Mesenchymal stem cell (in vitro differentiated cells and primary cell): Measurements from ENCODE around the gene RADIL.

Experiments
- DNase-seq: peaks from one replicate; pipeline ENCODE4 v3.0.0-alpha.2; 2013
- H2AFZ ChIP-seq: one replicate; pipeline ENCODE4 v1.6.1; 2013; ENCODE audit warnings: low read depth, mild to moderate bottlenecking, control low read depth, inconsistent platforms, low read length, moderate library complexity
- H2AK5ac ChIP-seq: 2 replicates; pipeline ENCODE4 v1.6.1; 2013; ENCODE audit warnings: low read length, moderate library complexity, mild to moderate bottlenecking, inconsistent platforms; ENCODE audit not compliant: severe bottlenecking
- H2BK120ac ChIP-seq: one replicate; pipeline ENCODE4 v1.6.1; 2013; ENCODE audit warnings: low read depth, mild to moderate bottlenecking, inconsistent platforms, low read length, moderate library complexity
- H2BK12ac ChIP-seq, 2 experiments: one replicate each; pipeline ENCODE4 v1.6.1; 2013; ENCODE audit warnings: inconsistent platforms in 2 of 2, low read length in 2 of 2, mild to moderate bottlenecking in 2 of 2, moderate library complexity in 2 of 2, control low read depth in 1 of 2
- H2BK15ac ChIP-seq: one replicate; pipeline ENCODE4 v1.6.1; 2013; ENCODE audit warnings: mild to moderate bottlenecking, low read depth, inconsistent platforms; ENCODE audit not compliant: poor library complexity, severe bottlenecking
- H2BK5ac ChIP-seq: 2 replicates; pipeline ENCODE4 v1.6.1; 2013; ENCODE audit warnings: low read depth, mild to moderate bottlenecking, low read length, control low read depth, inconsistent platforms; ENCODE audit not compliant: poor library complexity, severe bottlenecking
- H3K14ac ChIP-seq, 2 experiments: one replicate each; pipeline ENCODE4 v1.6.1; 2013; ENCODE audit warnings: inconsistent platforms in 2 of 2, low read length in 2 of 2, control low read depth in 1 of 2, mild to moderate bottlenecking in 1 of 2, moderate library complexity in 1 of 2
- H3K18ac ChIP-seq, 2 experiments: one replicate each; pipeline ENCODE4 v1.6.1; 2013; ENCODE audit warnings: inconsistent platforms in 2 of 2, low read length in 2 of 2, control low read depth in 1 of 2, low read depth in 1 of 2, mild to moderate bottlenecking in 1 of 2
- H3K23ac ChIP-seq, 2 experiments: one replicate each; pipeline ENCODE4 v1.6.1; 2013; ENCODE audit warnings: inconsistent platforms in 2 of 2, low read length in 2 of 2, mild to moderate bottlenecking in 2 of 2, moderate library complexity in 2 of 2, control low read depth in 1 of 2
- H3K27ac ChIP-seq: 2 replicates; pipeline ENCODE4 v1.5.1; 2013; ENCODE audit warnings: mild to moderate bottlenecking, moderate library complexity, low read length, control low read depth, inconsistent platforms; ENCODE audit not compliant: poor library complexity, severe bottlenecking
- H3K27me3 ChIP-seq, 2 experiments: 2 replicates each; pipeline versions ENCODE4 v1.6.1 to v1.7.0; 2013; ENCODE audit warnings: low read length in 2 of 2, mild to moderate bottlenecking in 2 of 2, moderate library complexity in 2 of 2, control low read depth in 1 of 2, inconsistent platforms in 1 of 2; ENCODE audit not compliant: control insufficient read depth in 1 of 2, insufficient read depth in 1 of 2
- H3K36me3 ChIP-seq, 2 experiments: 2 replicates each; pipeline versions ENCODE4 v1.6.1 to v1.7.0; 2013; ENCODE audit warnings: low read length in 2 of 2, control low read depth in 1 of 2, inconsistent platforms in 1 of 2, low read depth in 1 of 2, mild to moderate bottlenecking in 1 of 2; ENCODE audit not compliant: insufficient read depth in 2 of 2, control insufficient read depth in 1 of 2
- H3K4ac ChIP-seq, 2 experiments: one replicate each; pipeline ENCODE4 v1.6.1; 2013; ENCODE audit warnings: inconsistent platforms in 2 of 2, low read length in 2 of 2, mild to moderate bottlenecking in 2 of 2, moderate library complexity in 2 of 2, control low read depth in 1 of 2, low read depth in 1 of 2
- H3K4me1 ChIP-seq: 2 replicates; pipeline ENCODE4 v1.6.1; 2013; ENCODE audit warnings: low read depth, low read length, control low read depth; ENCODE audit not compliant: control insufficient read depth, insufficient read depth
- H3K4me2 ChIP-seq: 2 replicates; pipeline ENCODE4 v1.6.1; 2013; ENCODE audit warnings: low read length, mild to moderate bottlenecking, inconsistent platforms; ENCODE audit not compliant: poor library complexity, severe bottlenecking
- H3K4me3 ChIP-seq, 2 experiments: 2 replicates each; pipeline versions ENCODE4 v1.5.1 to v1.7.0; 2013; ENCODE audit warnings: low read length in 2 of 2, mild to moderate bottlenecking in 2 of 2, control low read depth in 1 of 2, low read depth in 1 of 2; ENCODE audit not compliant: insufficient read depth in 1 of 2
- H3K79me1 ChIP-seq: replicated peaks from 2 replicates; pipeline ENCODE4 v1.6.1; 2013; ENCODE audit warnings: mild to moderate bottlenecking, control low read depth, low read length, inconsistent platforms; ENCODE audit not compliant: poor library complexity, severe bottlenecking
- H3K9ac ChIP-seq: 2 replicates; pipeline ENCODE4 v1.7.0; 2013; ENCODE audit warnings: mild to moderate bottlenecking, low read length, moderate library complexity
- H3K9me3 ChIP-seq: 2 replicates; pipeline ENCODE4 v1.7.0; 2013; ENCODE audit warnings: mild to moderate bottlenecking, low read length; ENCODE audit not compliant: control insufficient read depth
- H4K8ac ChIP-seq: one replicate; pipeline ENCODE4 v1.6.1; 2013; ENCODE audit warnings: inconsistent platforms, mild to moderate bottlenecking, low read length, moderate library complexity
- H4K91ac ChIP-seq: one replicate; pipeline ENCODE4 v1.6.1; 2013; ENCODE audit warnings: mild to moderate bottlenecking, low read length, inconsistent platforms
- WGBS: methylation state at CpG from one replicate; pipeline ENCODE4 v1.1.7; 2013; ENCODE audit warnings: mixed read lengths; 5-methylcytosine and 5-hydroxymethylcytosine counted together

Gene RADIL

DNA sequence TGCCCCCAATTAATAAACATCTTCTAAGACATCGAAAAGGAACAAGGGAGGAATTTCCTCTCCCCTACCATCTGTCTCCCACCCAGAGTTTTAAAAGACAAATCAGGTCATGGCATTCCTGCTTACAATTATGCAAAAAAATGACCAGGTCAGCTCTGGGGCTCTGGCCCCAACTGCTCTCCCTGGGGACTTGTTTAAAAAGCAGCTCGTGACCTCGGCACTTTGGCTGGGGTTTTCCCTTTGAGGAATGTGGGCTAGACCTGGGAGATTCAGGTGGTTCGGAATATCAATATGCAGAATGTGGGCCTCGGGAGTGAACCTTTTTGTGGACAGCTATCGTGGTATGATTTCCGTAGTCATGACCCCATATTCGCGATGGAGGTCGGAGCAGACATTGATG lies 648 bp upstream of the RADIL start:
- no peak overlapping the region for H2BK15ac ChIP-seq
- no peak overlapping the region for H3K14ac ChIP-seq
- H3K36me3 ChIP-seq = no peaks in the 10 kb centered on the region
- H2BK12ac ChIP-seq = no peak overlapping the region
- no peak overlapping the region for H4K91ac ChIP-seq
- H3K27me3 ChIP-seq = peaks cover 15 to 16% of the 10 kb centered on the region in 2 experiments
- no peak overlapping the region for H3K9ac ChIP-seq
- H3K23ac ChIP-seq = no peak overlapping the region
- no peak overlapping the region for H4K8ac ChIP-seq
- DNase-seq = no peak
- peaks cover 19% of the 10 kb centered on the region for H3K4me1 ChIP-seq
- H3K4me3 ChIP-seq = no peak overlapping the region
- H2AK5ac ChIP-seq = no peak overlapping the region
- H3K4me2 ChIP-seq = no peak overlapping the region
- no peaks in the 10 kb centered on the region for H3K79me1 ChIP-seq
- H2BK5ac ChIP-seq = no peak overlapping the region
- no peaks in the 10 kb centered on the region for H3K9me3 ChIP-seq
- H2AFZ ChIP-seq = no peak overlapping the region
- H3K27ac ChIP-seq = no peak overlapping the region
- WGBS = 90% methylated on average over 10 of the region's 10 CpGs
- H3K18ac ChIP-seq = no peak overlapping the region
- no peak overlapping the region for H3K4ac ChIP-seq
- no peak overlapping the region for H2BK120ac ChIP-seq

DNA sequence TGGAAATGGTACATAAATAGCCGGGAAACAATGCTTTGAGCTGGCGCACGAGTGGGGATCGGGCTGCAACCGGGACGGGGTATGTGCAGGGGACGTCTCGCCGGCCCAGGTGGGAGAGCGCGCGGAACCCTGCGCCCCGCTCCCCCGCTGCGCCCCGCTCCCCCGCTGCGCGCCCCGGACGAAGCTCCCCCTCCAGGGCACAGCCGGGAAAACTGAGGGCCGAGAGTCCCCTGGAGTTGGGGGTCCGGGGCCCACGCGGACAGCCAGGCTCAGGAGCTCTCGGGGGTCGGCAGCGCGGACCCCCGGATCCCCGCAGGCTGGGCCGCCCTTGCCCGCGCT lies 514 bp downstream of the RADIL start:
- H3K18ac ChIP-seq = no peak overlapping the region
- H3K27ac ChIP-seq = no peak overlapping the region
- H2BK15ac ChIP-seq = no peak overlapping the region
- H3K79me1 ChIP-seq = no peaks in the 10 kb centered on the region
- H3K4me3 ChIP-seq = peak overlapping the region; percentile 59 to 75
- no peaks in the 10 kb centered on the region for H3K9me3 ChIP-seq
- H3K27me3 ChIP-seq = peaks cover 6 to 15% of the 10 kb centered on the region in 2 experiments
- no peak overlapping the region for H2AK5ac ChIP-seq
- H3K9ac ChIP-seq = peak overlapping the region; percentile 90
- H3K14ac ChIP-seq = no peak overlapping the region
- 24% methylated on average over 29 of the region's 36 CpGs for WGBS
- no peak overlapping the region for H2BK5ac ChIP-seq
- no peaks in the 10 kb centered on the region for H3K36me3 ChIP-seq
- peaks cover 19% of the 10 kb centered on the region for H3K4me1 ChIP-seq
- DNase-seq = no peak
- peak overlapping the region; percentile 66 for H3K4me2 ChIP-seq
- no peak overlapping the region for H4K91ac ChIP-seq
- H2AFZ ChIP-seq = peak overlapping the region; percentile 84
- H2BK120ac ChIP-seq = no peak overlapping the region
- no peak overlapping the region for H3K4ac ChIP-seq
- no peak overlapping the region for H3K23ac ChIP-seq
- H4K8ac ChIP-seq = no peak overlapping the region
- no peak overlapping the region for H2BK12ac ChIP-seq

DNA sequence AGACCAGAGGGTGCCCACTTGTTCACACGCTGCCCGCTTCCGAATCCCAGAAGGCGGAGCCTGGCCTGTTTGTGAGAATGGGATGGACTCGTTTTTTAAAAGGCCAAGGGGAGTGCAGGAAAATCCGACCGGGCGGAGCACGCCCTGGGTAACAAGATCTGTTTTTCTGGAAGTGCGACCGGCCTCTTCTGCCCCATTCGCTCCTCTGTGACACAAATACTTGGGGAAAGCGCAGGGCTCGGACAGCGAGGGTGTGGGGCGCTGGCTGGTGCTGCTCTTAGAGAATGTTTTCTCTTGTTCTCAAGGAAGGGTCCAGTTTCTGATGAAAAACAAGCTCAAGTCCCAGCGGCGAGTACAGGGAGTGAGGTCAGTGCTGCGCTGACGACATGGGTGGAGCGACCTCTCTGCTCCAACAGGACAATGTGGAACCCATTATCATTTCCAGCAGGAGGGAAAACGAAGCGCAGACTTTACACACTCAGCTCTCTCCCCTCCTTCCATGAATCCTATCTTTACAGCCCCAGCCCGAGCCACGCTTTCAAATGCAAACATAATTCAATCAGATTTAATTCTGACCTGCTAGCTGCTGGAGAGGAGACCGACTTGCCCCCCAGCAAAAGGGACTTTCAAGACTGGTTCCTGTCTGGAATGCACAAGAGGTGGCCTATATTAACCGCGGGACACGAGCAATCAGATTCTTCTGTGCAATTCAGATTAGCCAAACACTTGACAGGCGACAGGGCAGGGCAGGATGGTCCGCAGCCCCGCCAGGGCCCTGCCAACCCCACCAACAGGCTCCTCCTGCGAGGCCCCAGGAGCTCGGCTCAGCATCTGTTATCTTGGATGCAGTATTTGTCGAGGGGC lies 1.1 kb downstream of the RADIL start:
- H2BK5ac ChIP-seq = no peak overlapping the region
- H3K4me2 ChIP-seq = peak overlapping the region; percentile 66
- 20% methylated on average over 33 of the region's 35 CpGs for WGBS

DNA sequence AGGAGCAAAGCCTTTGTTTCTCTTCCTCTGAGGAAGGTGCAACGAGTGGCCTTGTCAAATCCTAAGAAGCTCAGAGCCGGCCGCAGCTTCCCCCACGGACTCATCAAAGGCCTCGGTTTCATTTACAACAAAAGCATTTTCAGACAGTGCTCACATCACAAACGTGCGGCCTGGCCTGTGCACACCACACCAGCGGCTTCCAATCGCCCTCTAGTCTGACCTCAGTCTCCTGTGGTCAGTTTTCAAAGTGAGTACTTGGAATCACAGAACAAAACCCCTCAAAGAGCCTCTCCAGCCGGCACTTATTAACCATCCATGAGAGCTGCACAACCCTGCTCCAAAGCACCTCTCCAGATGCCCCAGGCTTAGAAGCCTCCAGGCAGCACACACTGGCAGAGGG lies 3.3 kb downstream of the RADIL start:
- Histone ChIP-seq H2AFZ (no peak overlapping the region), H3K18ac (no peak overlapping the region), H2BK120ac (no peak overlapping the region), H3K27ac (no peak overlapping the region), H3K9me3 (no peaks in the 10 kb centered on the region), H3K4me3 (peak overlapping the region in 1 of 2 experiments; percentile 58), H2BK12ac (no peak overlapping the region), H3K4me2 (no peak overlapping the region), H3K14ac (no peak overlapping the region), H3K27me3 (peaks cover 6 to 15% of the 10 kb centered on the region in 2 experiments), H2BK15ac (no peak overlapping the region), H3K23ac (no peak overlapping the region), H3K4me1 (peaks cover 18% of the 10 kb centered on the region), H3K36me3 (no peaks in the 10 kb centered on the region), H4K91ac (no peak overlapping the region), H3K4ac (no peak overlapping the region), H2BK5ac (no peak overlapping the region), H3K9ac (peak overlapping the region; percentile 49), H3K79me1 (no peaks in the 10 kb centered on the region), H2AK5ac (no peak overlapping the region), H4K8ac (no peak overlapping the region)
- WGBS = 50% methylated on average over 10 of the region's 10 CpGs
- DNase-seq = no peak

More for the DNA sequence above, 1.1 kb downstream of the RADIL start:
- Histone ChIP-seq H2BK15ac (no peak overlapping the region), H3K4me3 (peak overlapping the region in 1 of 2 experiments; percentile 75), H4K91ac (no peak overlapping the region), H3K36me3 (no peaks in the 10 kb centered on the region), H3K27ac (no peak overlapping the region), H3K18ac (no peak overlapping the region), H2BK120ac (no peak overlapping the region), H3K9me3 (no peaks in the 10 kb centered on the region), H3K23ac (peak overlapping the region in 1 of 2 experiments; percentile 56), H3K9ac (peak overlapping the region; percentile 90), H3K4ac (no peak overlapping the region), H3K79me1 (no peaks in the 10 kb centered on the region), H2AFZ (no peak overlapping the region), H4K8ac (no peak overlapping the region), H2AK5ac (no peak overlapping the region), H3K27me3 (peaks cover 6 to 15% of the 10 kb centered on the region in 2 experiments), H3K4me1 (peaks cover 18% of the 10 kb centered on the region), H2BK12ac (no peak overlapping the region), H3K14ac (no peak overlapping the region)
- DNase-seq = peak; percentile 63
